Stimulated activated naive CD4-positive, alpha-beta T cell treated with Interleukin-2 at 50 U/mL for 16 hours (primary cell): ENCODE results near the gene COX14.
"Not testable (repeated sequence)": the region's sequence is repeated elsewhere in the genome, so short reads cannot be mapped to it uniquely, and the experiment has no call there.

Experiments used
- DNase-seq: peaks from one replicate; lab custom pipeline; 2025; lab: John Stamatoyannopoulos, UW

COX14 gene

GRCh38 chr12:50107416-50108268, 4.4 kb upstream of the COX14 start:
- DNase-seq = no peak

GRCh38 chr12:50109319-50109718, 2.7 kb upstream of the COX14 start:
- no peak for DNase-seq

- no peak for DNase-seq
Measured at GRCh38 chr12:50110127-50110761, 1.8 kb upstream of the COX14 start.

- DNase-seq = no peak
Measured at GRCh38 chr12:50110762-50111351, 1.2 kb upstream of the COX14 start.

GRCh38 chr12:50111395-50111692, 692 bp upstream of the COX14 start:
- no peak for DNase-seq

GRCh38 chr12:50112456-50113218, 601 bp downstream of the COX14 start:
- DNase-seq = no peak

GRCh38 chr12:50117057-50117622, 5.1 kb downstream of the COX14 start:
- no peak for DNase-seq

- no peak for DNase-seq
Measured at GRCh38 chr12:50119387-50119786, 7.4 kb downstream of the COX14 start.

- DNase-seq = no peak
Measured at GRCh38 chr12:50120521-50120920, 8.5 kb downstream of the COX14 start.

- DNase-seq = no peak
Measured at GRCh38 chr12:50120953-50121352, 8.9 kb downstream of the COX14 start.

- no peak for DNase-seq
Measured at GRCh38 chr12:50121641-50122040, 9.6 kb downstream of the COX14 start.

- DNase-seq = no peak
Measured at GRCh38 chr12:50123203-50123602, 11.2 kb downstream of the COX14 start.

GRCh38 chr12:50127546-50127945, 15.5 kb downstream of the COX14 start:
- DNase-seq = no peak

- no peak for DNase-seq
Measured at GRCh38 chr12:50129290-50129689, 17.3 kb downstream of the COX14 start.

- DNase-seq = no peak
Measured at GRCh38 chr12:50132505-50133135, 20.6 kb downstream of the COX14 start.

- no peak for DNase-seq
Measured at GRCh38 chr12:50142993-50143392, 31.0 kb downstream of the COX14 start.

- DNase-seq = no peak
Measured at GRCh38 chr12:50145439-50145838, 33.4 kb downstream of the COX14 start.

- DNase-seq = no peak
Measured at GRCh38 chr12:50147281-50147680, 35.2 kb downstream of the COX14 start.

GRCh38 chr12:50148011-50148410, 36.0 kb downstream of the COX14 start:
- DNase-seq = not testable (repeated sequence)

GRCh38 chr12:50149311-50149710, 37.3 kb downstream of the COX14 start:
- DNase-seq = no peak

GRCh38 chr12:50151047-50151687, 39.1 kb downstream of the COX14 start:
- no peak for DNase-seq
